ENCODE data around the gene IGSF3.
"Not testable (repeated sequence)": the region's sequence is repeated elsewhere in the genome, so short reads cannot be mapped to it uniquely, and the experiment has no call there.

IGSF3 gene

DNA sequence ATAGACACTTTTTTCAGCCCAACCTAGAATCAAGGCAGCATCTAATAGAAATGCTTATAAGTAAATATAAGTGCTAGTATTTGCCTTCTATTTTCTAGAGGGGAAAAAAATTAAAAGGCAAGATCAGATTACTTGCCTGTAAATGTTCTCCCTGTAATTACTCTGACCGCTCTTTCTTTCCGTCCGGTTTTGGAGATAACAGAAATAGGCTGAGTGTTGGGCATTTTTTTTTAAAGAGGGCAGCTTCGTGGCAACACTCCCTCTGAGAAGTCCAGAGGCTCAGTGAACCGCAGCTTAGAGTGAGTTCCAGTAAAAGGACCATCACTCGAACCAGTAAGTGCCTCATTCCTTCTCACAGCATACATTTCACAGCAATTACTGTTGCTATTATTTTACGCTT, 40.6 kb downstream of the IGSF3 start:
- not testable (repeated sequence) for DNase-seq

GRCh38 chr1:116625155-116625554, 42.4 kb downstream of the IGSF3 start:
- not testable (repeated sequence) for DNase-seq

DNA sequence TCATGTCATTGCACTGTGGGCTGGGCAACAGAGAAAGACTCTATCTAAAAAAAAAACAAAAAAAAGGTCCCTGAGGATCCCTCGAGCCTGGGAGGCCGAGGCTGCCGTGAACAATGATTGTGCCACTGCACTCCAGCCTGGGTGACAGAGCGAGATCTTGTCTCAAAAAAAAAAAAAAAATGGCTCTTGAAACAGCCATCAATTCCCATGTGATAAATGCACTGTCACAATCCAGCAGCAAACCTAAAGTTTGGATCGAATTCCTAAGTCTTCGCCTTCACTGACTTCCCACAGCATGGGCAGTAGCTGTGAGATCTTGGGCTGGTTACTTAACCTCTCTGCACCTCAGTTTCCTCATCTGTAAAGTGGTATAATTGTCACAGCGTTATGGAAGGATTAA, 43.5 kb downstream of the IGSF3 start:
- no peak for DNase-seq

- DNase-seq, result not testable (repeated sequence)
Observed at GRCh38 chr1:116622496-116622895, 45.0 kb downstream of the IGSF3 start.

GRCh38 chr1:116621756-116622155, 45.8 kb downstream of the IGSF3 start:
- DNase-seq, result not testable (repeated sequence)

DNA sequence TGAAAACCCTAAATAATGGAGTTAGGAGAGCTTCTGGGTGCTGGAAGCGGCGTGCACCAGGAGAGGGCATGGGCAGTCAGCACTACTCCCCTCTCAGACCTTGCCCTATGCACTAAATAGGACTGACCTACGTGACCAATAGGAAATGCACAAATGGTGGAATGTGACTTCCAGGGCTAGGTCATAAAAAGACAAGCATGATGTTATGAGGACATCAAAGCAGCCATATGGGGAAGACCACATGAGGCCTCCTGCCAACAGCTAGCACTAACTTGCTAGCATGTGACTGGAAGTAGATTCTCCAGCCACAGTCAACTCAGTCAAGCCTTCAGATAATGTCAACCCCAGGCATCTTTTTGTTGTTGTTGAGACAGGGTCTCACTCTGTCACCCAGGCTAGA, 47.1 kb downstream of the IGSF3 start:
- DNase-seq, result not testable (repeated sequence)

DNA sequence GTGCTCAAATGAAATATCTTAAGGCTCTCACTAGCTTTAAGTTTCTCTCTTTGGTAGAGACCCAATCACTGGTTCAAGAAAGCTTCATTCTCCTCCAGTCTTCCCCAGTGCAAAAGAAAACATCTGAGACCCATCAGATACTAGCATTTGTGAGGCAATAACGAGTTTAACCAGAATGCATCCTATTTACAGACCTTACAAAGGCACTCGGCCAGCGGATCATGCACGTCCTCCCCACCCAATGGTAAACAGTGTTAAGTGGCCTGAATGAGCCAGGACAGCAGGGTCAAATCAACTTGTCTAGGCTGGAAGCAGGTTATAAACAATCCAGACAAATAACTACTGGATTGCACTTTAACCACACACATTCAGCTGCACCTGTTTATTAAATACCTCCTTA, 48.4 kb downstream of the IGSF3 start:
- DNase-seq, result not testable (repeated sequence)

- DNase-seq, result not testable (repeated sequence)
Observed at GRCh38 chr1:116617808-116618207, 49.7 kb downstream of the IGSF3 start.

DNA sequence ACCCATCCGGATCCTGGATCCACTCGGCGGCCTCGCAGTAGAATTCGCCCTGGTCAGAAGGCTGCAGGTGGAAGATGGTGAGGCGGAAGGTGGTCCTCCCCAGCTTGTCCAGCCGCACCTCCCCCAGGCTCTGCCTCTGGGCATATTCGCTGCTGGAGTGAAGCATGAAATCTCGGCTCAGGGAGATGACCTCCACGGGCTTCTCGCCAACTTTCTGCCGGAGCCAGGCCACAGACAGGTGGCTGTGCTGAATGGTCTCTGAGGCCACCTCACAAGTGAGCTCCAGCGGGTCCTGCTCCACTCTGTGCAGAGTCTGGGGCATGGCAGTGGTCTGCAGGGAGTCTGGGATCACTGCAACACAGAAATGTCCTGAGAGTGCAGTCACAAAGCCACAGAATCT, 53.7 kb downstream of the IGSF3 start:
- not testable (repeated sequence) for DNase-seq

DNA sequence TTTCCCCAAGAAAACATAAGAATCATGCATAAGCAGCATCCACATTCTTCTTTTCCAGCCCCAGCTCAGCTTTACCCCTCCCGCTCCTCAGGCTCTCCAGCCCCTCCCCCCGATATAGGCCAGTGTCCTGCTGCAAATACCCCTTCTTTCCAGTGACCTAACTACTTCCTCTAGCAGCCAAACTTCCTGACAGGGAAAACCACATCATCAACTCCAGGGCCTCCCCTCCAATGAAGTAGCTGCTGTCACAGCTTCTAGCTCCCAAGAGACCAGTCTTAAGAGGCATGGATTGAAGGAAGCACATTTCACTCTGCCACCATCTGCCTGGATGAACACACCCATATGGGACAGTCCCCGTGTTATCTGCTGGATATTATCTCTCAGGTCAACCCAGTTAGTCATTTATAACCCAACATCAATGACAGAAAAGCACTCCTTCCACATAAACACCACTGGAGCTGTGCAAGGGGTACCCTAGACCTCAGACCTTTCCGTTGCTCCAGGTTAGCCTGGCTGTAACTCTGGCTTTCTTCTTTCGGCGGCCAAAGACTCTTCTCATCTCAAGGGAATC, 57.6 kb downstream of the IGSF3 start:
- DNase-seq, result not testable (repeated sequence)

- DNase-seq, result not testable (repeated sequence)
Observed at GRCh38 chr1:116608841-116609240, 58.7 kb downstream of the IGSF3 start.

GRCh38 chr1:116608151-116608550, 59.4 kb downstream of the IGSF3 start:
- not testable (repeated sequence) for DNase-seq

GRCh38 chr1:116607463-116607862, 60.1 kb downstream of the IGSF3 start:
- not testable (repeated sequence) for DNase-seq

GRCh38 chr1:116606067-116606466, 61.5 kb downstream of the IGSF3 start:
- DNase-seq, result not testable (repeated sequence)

DNA sequence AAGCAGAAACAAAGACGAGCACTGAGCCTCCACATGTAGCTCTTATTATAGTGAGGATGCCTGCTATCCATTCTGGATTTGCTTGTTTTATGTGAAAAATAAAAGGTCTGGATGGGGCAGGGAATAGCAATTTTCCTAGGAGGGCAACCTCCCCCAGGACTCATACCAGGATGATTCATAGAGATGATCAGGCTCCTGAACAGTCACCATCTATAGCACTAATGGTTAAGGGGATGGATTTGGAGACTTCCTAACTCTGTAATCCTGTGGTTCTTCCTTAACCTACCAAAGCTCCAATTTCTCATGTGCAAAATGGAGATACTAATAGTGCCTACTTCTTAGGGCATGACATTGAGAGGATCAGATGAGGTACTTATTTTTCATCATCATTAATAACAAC, 62.2 kb downstream of the IGSF3 start:
- DNase-seq, result no peak

- DNase-seq, result not testable (repeated sequence)
Observed at GRCh38 chr1:116604408-116604807, 63.1 kb downstream of the IGSF3 start.

GRCh38 chr1:116603646-116604045, 63.9 kb downstream of the IGSF3 start:
- not testable (repeated sequence) for DNase-seq

DNA sequence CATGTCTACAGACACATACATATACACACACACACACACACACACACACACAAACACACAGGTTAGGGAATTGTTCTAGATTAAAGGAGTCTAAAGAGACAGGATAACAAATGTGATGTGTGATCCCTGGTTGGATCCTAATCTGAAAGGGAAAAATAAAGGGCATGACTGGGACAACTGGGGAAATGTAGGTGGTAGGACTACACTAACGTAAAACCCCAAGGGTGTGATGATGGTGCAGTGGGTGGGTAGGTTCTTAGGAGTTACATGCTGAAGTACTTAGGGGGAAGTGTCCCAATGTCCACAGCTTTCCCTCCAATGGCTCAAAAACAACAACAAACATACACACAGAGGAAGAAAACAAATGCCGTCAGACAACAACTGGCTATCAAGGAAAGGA, 68.2 kb downstream of the IGSF3 start:
- DNase-seq, result not testable (repeated sequence)

GRCh38 chr1:116598420-116599036, 69.0 kb downstream of the IGSF3 start:
- not testable (repeated sequence) for DNase-seq

DNA sequence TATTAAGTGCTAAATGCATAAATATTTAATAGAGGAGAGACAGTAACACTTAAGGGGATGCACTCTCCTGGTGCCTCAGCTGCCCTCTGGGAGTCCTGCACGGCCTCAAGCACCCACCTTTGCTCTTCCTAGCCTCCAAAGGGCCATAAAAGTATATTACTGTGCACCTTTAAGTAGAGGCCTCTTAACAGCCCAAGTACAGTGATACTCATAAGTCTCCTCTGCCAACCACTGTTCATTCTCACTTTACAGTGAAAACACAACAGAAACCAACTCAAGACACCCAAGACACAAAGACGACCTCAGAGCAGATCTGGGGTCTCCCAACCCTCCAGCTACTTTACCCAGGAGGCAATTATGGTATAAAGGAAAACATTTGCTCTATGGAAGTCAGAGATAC, 70.1 kb downstream of the IGSF3 start:
- DNase-seq, result not testable (repeated sequence)

GRCh38 chr1:116596742-116597307, 70.7 kb downstream of the IGSF3 start:
- not testable (repeated sequence) for DNase-seq

GRCh38 chr1:116595946-116596741, 71.4 kb downstream of the IGSF3 start:
- not testable (repeated sequence) for DNase-seq

- DNase-seq, result not testable (repeated sequence)
Observed at GRCh38 chr1:116595065-116595840, 72.3 kb downstream of the IGSF3 start.
